Spleen (tissue), 11 donors: ENCODE results near the gene HOXB5. TPM values are rescaled to one million over a fixed set of nuclear protein-coding genes. Genes with fewer than 3 reads are reported as not detected.

Source experiments
- DNase-seq: peaks from one replicate; pipeline ENCODE4 v3.0.0-alpha.2; 2020
- H3K27ac ChIP-seq, 8 donors: fragments of 200-600 bp; sonication (generic) in 7 of 8; 1 replicate in 4 of 8; 2 replicates in 4 of 8; pipeline versions ENCODE4 v1.5.0 to v1.8.0; 2016 to 2021; ENCODE audit warnings: inconsistent platforms in 4 of 8, mild to moderate bottlenecking in 4 of 8, moderate library complexity in 1 of 8
- H3K27me3 ChIP-seq, 7 donors: fragments of 200-600 bp; sonication (generic) in 6 of 7; replicated peaks in 1 of 7; 1 replicate in 4 of 7; 2 replicates in 3 of 7; pipeline versions ENCODE4 v1.5.0 to v1.8.0; 2016 to 2021; ENCODE audit warnings: inconsistent platforms in 3 of 7, mild to moderate bottlenecking in 1 of 7
- H3K36me3 ChIP-seq, 6 donors: fragments of 200-600 bp; sonication (generic) in 5 of 6; 1 replicate in 4 of 6; 2 replicates in 2 of 6; pipeline versions ENCODE4 v1.5.0 to v1.8.0; 2016 to 2021; ENCODE audit warnings: inconsistent platforms in 2 of 6
- H3K4me1 ChIP-seq, 6 donors: fragments of 200-600 bp; sonication (generic) in 5 of 6; 1 replicate in 3 of 6; 2 replicates in 3 of 6; pipeline versions ENCODE4 v1.5.0 to v1.8.0; 2016 to 2021; ENCODE audit warnings: inconsistent platforms in 3 of 6
- H3K4me3 ChIP-seq, 8 donors: fragments of 200-600 bp; sonication (generic) in 7 of 8; 1 replicate in 4 of 8; 2 replicates in 4 of 8; pipeline versions ENCODE4 v1.5.0 to v1.8.0; 2016 to 2021; ENCODE audit warnings: inconsistent platforms in 4 of 8, mild to moderate bottlenecking in 4 of 8, moderate library complexity in 2 of 8
- H3K9me3 ChIP-seq, 8 donors: fragments of 200-600 bp; sonication (generic) in 7 of 8; 1 replicate in 4 of 8; 2 replicates in 4 of 8; pipeline versions ENCODE4 v1.5.0 to v1.8.0; 2016 to 2021; ENCODE audit warnings: inconsistent platforms in 4 of 8
- CTCF ChIP-seq, 11 experiments: fragments of 200-600 bp in 7 of 11; fragments of 450-650 bp in 4 of 11; sonication (generic) in 4 of 11; IDR thresholded peaks in 8 of 11; conservative IDR thresholded peaks in 3 of 11; 1 replicate in 7 of 11; 2 replicates in 4 of 11; pipeline versions ENCODE4 v1.4.0 to v1.8.0; 2016 to 2021; ENCODE audit warnings: antibody characterized with exemption in 11 of 11, inconsistent platforms in 4 of 11, mild to moderate bottlenecking in 1 of 11
- POLR2A ChIP-seq, 3 donors: fragments of 450-650 bp; IDR thresholded peaks; one replicate each; pipeline ENCODE4 v1.5.1; 2017; ENCODE audit warnings: antibody characterized with exemption in 3 of 3, mild to moderate bottlenecking in 1 of 3
- POLR2AphosphoS5 ChIP-seq, 3 donors: sonication (generic); formaldehyde crosslinking; IDR thresholded peaks; one replicate each; pipeline ENCODE4 v1.5.1; 2017; ENCODE audit warnings: antibody characterized with exemption in 3 of 3
- WGBS, 5 donors: extraction: QIAGEN DNeasy Blood & Tissue Kit in 3 of 5; methylation state at CpG; one replicate each; pipeline versions ENCODE4 v1.1.5 to v1.1.7; 2013 to 2018; 5-methylcytosine and 5-hydroxymethylcytosine counted together
- intact Hi-C: fragments of 100-400 bp; cut with DNase I; formaldehyde crosslinking; loops from one replicate; pipeline ENCODE4 v1.15.0; 2023; ENCODE audit warnings: low total_unique reads
- polyA plus RNA-seq, 3 donors: library from polyadenylated mRNA; stranded (reverse); fragments of 200-250 nt; gene quantifications; one replicate each; pipeline ENCODE4 v1.2.1, GENCODE V29; 2013
- total RNA-seq, 7 donors: library from RNA; depleted of rRNA in 3 of 7; stranded (reverse); fragments of >200 nt in 3 of 7; fragmentation: NEBNext Ultra II Directional in 4 of 7; extraction: Animal tissue kit (Norgen Biotek cat#: 25700) in 4 of 7; gene quantifications; one replicate each; pipeline versions ENCODE4 v1.1.0 to v1.2.1, GENCODE V29; 2016 to 2021
- donor health status: healthy with polysubstance abuse.
- donor health status: DM: no; HTN: no; CAD: no; lungs with moderate emphysema.
- donor health status: DM: no; HTN: no; CAD: no.
- donor health status: Bipolar disorder and iron deficiency.
- donor health status: healthy.
- donor health status: DM: no; HTN: no; CAD: no.
- donor health status: DM: yes; HTN: yes; CAD: no.

The HOXB5 gene
- total and polyA plus RNA-seq, 10 donors: 0.43 to 2.6 (median 1.1) TPM

GRCh38 chr17:48594538-48595277, 1.1 kb upstream of the HOXB5 start:
- Histone ChIP-seq H3K36me3 (no peaks in the 10 kb centered on the region), H3K27ac (peak overlapping the region in 7 of 8 donors; percentile 22 to 85 (median 60)), H3K27me3 (peaks cover 6 to 100% (median 93%) of the 10 kb centered on the region in 7 donors), H3K4me3 (peak overlapping the region in 2 of 8 donors; percentile 36 to 67), H3K4me1 (peaks cover 19 to 91% (median 58%) of the 10 kb centered on the region in 6 donors), H3K9me3 (no peaks in the 10 kb centered on the region)
- 69 to 82% (median 75%) methylated on average over 24 to 25 of the region's 25 CpGs for whole genome bisulfite sequencing, 5 donors
- DNase-seq: no peak
- TF ChIP-seq POLR2A (IDR thresholded peaks at IDR 0.05) (no peak), CTCF (IDR thresholded peaks at IDR 0.05 in 8 of 11, conservative IDR thresholded peaks at IDR 0.05 in 3 of 11) (no peak), POLR2AphosphoS5 (IDR thresholded peaks at IDR 0.05) (no peak)
- intact Hi-C loops: loop anchor here (5.0 kb wide), 1 partner anchor 242 kb away; no protein-coding TSS in a partner anchor

- Histone ChIP-seq H3K36me3 (no peaks in the 10 kb centered on the region), H3K27ac (peak overlapping the region in 6 of 8 donors; percentile 38 to 85 (median 78)), H3K4me1 (peaks cover 19 to 91% (median 58%) of the 10 kb centered on the region in 6 donors), H3K4me3 (peak overlapping the region in 5 of 8 donors; percentile 14 to 67 (median 36)), H3K27me3 (peaks cover 5 to 100% (median 87%) of the 10 kb centered on the region in 7 donors), H3K9me3 (no peaks in the 10 kb centered on the region)
- peak; percentile 92 for DNase-seq
- WGBS, 5 donors: 15 to 20% (median 17%) methylated on average over 36 to 37 of the region's 37 CpGs
- intact Hi-C loops: loop anchor here (5.0 kb wide), 1 partner anchor 242 kb away; no protein-coding TSS in a partner anchor
- TF ChIP-seq CTCF (IDR thresholded peaks at IDR 0.05 in 8 of 11, conservative IDR thresholded peaks at IDR 0.05 in 3 of 11): peak; percentile 86 to 96 (median 91)
- no peak for TF ChIP-seq POLR2A (IDR thresholded peaks at IDR 0.05)
- peak; percentile 37 to 76 (median 69) for TF ChIP-seq POLR2AphosphoS5 (IDR thresholded peaks at IDR 0.05)
Measured at GRCh38 chr17:48593840-48594537, 410 bp upstream of the HOXB5 start.

- no peak for DNase-seq
- Histone ChIP-seq H3K4me1 (peaks cover 13 to 86% (median 52%) of the 10 kb centered on the region in 6 donors), H3K36me3 (no peaks in the 10 kb centered on the region), H3K9me3 (no peaks in the 10 kb centered on the region), H3K4me3 (peak overlapping the region in 6 of 8 donors; percentile 9 to 67 (median 32)), H3K27ac (peak overlapping the region in 7 of 8 donors; percentile 6 to 85 (median 81)), H3K27me3 (peaks cover 4 to 100% (median 87%) of the 10 kb centered on the region in 7 donors)
- TF ChIP-seq CTCF (IDR thresholded peaks at IDR 0.05 in 8 of 11, conservative IDR thresholded peaks at IDR 0.05 in 3 of 11): no peak
- no peak for TF ChIP-seq POLR2A (IDR thresholded peaks at IDR 0.05)
- no peak for TF ChIP-seq POLR2AphosphoS5 (IDR thresholded peaks at IDR 0.05)
- intact Hi-C loops: loop anchor here (5.0 kb wide), 1 partner anchor 240 kb away; no protein-coding TSS in a partner anchor
- 5 to 17% (median 9%) methylated on average over 14 of the region's 14 CpGs for WGBS, 5 donors
Measured at GRCh38 chr17:48592577-48592976, 1.0 kb downstream of the HOXB5 start.
